M059J (cell line): ENCODE data around the gene ABHD4. TPM values are rescaled to one million over a fixed set of nuclear protein-coding genes. Genes with fewer than 3 reads are reported as not detected.
"Not testable (repeated sequence)": the region's sequence is repeated elsewhere in the genome, so short reads cannot be mapped to it uniquely, and the experiment has no call there.

Source experiments
- DNase-seq: peaks from one replicate; pipeline ENCODE4 v3.0.0-alpha.2; 2012; ENCODE audit warnings: low read depth
- total RNA-seq: library from RNA; depleted of rRNA; stranded (reverse); fragments of >200 nt; shearing (Covaris generic); gene quantifications from 2 replicates; pipeline ENCODE4 v1.2.3, GENCODE V29; 2014; rRNA removed

The ABHD4 gene
- 21.7 and 30.5 TPM in 2 replicates for total RNA-seq

- peak; percentile 69 for DNase-seq
These were observed at the start of gene ABHD4 for GRCh38 chr14:22598099-22598895. TSS of gene ABHD4 (plus strand) at chr14:22598300. CDS start at chr14:22598307, 7 bp downstream.

GRCh38 chr14:22549324-22549962 lies 48.7 kb upstream of the ABHD4 start:
- no peak for DNase-seq

- peak; percentile 66 for DNase-seq
These were observed 48.0 kb upstream of the ABHD4 start for GRCh38 chr14:22549981-22550673.

- no peak for DNase-seq
These were observed 46.5 kb upstream of the ABHD4 start for GRCh38 chr14:22551605-22551997.

- DNase-seq, result no peak
These were observed 45.9 kb upstream of the ABHD4 start for GRCh38 chr14:22552001-22552826.

GRCh38 chr14:22552827-22553076 lies 45.3 kb upstream of the ABHD4 start:
- no peak for DNase-seq

- no peak for DNase-seq
These were observed 44.7 kb upstream of the ABHD4 start for GRCh38 chr14:22553445-22553844.

DNA sequence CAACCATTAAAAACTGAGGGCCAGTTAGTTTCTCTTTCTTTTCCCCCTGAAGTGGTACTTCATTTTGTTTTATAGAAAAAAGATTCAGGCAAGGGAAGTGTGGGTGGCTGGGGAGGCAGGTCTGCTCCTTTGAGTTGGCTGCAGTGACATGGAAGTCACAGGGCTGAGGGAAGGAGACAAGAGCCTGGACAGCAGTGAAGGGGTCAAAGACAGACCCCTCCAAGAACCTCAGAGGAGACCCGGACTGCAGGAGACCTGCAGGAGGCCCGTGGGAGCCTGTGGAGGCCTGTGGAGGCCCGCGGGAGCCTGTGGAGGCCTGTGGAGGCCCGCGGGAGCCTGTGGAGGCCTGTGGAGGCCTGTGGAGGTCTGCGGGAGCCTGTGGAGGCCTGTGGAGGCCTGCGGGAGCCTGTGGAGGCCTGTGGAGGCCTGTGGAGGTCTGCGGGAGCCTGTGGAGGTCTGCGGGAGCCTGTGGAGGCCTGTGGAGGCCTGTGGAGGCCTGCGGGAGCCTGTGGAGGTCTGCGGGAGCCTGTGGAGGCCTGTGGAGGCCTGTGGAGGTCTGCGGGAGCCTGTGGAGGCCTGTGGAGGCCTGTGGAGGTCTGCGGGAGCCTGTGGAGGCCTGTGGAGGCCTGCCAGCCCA lies 44.1 kb upstream of the ABHD4 start:
- DNase-seq, result not testable (repeated sequence)

GRCh38 chr14:22554498-22555383 lies 43.4 kb upstream of the ABHD4 start:
- DNase-seq, result no peak

DNA sequence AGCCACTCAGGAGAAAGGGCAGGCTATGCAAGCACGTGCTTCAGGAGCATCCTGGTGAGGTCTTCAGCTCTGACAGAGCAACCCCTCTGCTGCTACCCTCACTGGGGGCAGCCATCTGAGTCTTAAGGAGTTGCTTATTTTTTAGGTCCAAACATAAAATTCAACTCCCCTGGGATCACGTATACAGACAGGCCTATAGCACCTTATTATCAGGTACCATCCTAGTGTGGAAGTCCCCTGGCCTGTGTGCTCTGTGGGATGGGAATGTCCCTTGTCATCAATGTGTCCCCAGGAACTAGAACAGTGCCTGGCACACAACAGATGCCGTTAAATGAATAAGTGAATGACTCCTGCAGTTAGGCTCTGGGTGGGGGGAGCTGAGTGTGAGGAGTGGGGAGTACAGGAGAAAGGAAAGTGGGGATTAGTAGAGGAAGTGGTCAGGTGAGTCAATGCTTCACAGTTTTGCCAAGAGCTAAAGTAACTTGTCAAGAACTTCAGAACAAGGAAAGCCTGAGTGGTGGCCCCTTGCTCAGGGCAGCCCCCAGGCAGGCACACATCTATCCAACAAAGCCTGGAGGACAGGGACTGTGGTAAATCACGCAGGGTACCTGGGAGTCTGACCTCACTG lies 42.6 kb upstream of the ABHD4 start:
- peak; percentile 85 for DNase-seq

GRCh38 chr14:22556021-22556989 lies 41.8 kb upstream of the ABHD4 start:
- peak; percentile 99 for DNase-seq

- peak; percentile 79 for DNase-seq
These were observed 41.0 kb upstream of the ABHD4 start for GRCh38 chr14:22556990-22557623.

DNA sequence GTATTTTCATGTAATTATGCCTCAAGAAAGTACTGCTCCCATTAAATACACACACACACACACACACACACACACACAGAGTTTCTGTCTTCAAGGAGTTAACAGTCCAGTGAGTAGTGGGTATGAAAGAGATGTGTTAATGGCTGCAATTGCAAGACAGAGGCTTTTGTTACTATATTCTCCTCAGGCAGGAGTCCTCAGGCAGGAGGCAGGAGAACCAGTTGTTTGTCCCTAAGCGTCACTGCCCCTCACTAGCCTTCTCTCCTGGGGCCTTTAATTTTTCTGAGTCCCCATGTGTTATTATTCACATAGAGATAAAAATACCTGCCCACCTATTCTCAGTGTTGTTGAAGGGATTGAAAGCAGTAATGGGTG lies 40.3 kb upstream of the ABHD4 start:
- DNase-seq, result no peak

DNA sequence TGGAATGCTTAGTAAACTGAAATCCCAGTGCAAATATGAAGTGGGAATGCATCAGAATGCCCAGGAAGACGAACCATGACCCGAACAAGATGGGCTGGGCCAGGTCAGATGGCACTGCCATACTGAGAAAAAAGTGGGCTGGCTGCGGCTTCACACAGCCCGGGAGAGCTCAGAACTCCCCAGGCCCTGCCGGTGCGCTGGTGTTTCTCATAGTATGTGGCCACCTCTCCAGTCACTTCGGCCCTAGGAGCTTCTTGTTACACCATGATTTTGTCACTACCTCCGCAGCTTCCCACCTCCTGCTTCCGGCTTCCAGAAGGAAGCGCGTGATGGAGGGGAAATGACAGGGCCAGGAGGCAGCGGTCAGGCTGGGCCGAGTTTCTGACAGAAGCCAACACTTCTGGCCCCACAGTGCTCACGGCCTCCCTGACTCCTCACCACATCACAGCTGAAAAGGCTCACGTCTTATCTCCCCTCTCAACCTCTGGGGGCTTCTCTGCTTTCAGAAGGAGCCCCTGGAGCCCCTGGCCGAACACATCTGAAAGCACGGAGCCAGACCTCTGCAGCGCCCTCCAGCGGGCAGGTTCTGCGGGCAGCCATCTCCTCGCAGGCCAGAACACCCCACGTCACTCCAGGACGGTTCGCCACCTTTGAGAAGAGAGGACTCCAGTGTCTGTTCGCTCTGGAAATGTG lies 39.7 kb upstream of the ABHD4 start:
- DNase-seq, result no peak

DNA sequence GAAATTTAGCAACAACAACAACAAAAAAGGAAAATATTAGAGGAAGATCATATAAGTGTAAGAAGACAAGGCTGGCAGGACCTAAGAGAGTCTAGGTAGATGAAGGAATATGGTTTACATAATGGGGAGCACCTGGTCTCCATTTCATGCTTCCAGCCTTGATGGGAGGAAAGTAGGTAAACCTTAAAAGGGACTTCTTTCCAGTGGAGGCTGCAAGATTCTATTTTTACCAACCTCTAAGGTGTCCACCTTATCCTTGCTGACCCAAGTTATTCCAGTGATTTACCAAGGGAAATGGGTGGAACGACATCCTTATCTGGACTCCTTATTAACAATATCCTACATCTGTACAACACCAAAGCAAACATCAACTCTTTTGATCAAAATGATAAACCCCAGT lies 39.1 kb upstream of the ABHD4 start:
- DNase-seq, result no peak

DNA sequence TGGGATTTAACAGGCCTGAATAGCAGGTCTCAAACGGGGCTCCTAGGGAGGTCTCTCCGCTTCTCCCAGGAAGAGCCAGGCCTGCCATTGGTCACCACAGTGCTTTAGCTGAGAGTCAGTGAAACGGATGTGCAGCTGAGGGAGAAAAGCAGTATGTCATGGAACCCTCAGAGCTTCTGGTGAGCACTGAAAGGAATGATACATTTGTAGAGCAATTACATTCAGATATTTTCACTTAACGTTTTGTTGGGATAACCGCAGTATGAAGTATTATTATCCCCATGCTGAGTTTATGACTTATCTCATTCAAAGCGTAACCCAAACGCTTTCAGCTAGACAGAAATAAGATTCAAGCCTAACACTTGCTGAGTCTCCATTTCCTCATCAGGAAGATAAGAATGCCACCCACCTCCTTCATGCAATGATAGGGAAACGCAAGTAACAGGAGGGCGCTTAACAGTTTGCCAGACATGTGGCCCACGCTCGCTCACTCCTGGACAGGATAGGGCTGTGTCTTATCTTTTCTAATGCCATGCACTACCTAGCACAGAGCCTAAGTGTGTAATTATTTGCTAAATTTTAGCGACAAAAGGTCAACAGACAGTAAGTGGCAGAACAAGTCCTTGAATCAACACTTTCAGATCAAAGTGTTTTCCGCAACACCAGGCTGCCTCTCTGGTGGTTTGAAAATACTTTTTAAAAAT lies 37.3 kb upstream of the ABHD4 start:
- no peak for DNase-seq

DNA sequence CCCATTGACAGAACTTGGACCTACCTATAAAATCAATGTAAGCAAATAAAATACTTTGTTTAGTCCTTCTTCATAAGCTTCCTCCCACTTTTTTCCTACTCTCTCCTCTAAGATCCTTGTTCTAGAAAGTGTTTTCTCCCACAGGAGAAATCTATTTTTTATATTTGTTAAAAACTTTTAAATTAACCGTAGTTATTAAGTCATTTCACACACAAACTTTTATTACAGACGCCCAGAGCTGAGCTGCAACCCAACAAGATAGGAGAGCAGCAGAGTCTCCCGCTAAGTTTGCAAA lies 36.8 kb upstream of the ABHD4 start:
- no peak for DNase-seq
